Subcutaneous abdominal adipose tissue (tissue), 5 donors: ENCODE results near the gene RNF141.

Source experiments
- H3K27ac ChIP-seq: one replicate; pipeline ENCODE4 v1.7.0; 2013; ENCODE audit warnings: low read depth, mild to moderate bottlenecking, inconsistent platforms, low read length, moderate library complexity
- H3K27me3 ChIP-seq, 5 donors: one replicate each; pipeline ENCODE4 v1.7.0; 2013; ENCODE audit warnings: low read length in 5 of 5, inconsistent platforms in 1 of 5; ENCODE audit not compliant: control insufficient read depth in 5 of 5, insufficient read depth in 4 of 5
- H3K36me3 ChIP-seq, 5 donors: one replicate each; pipeline ENCODE4 v1.7.0; 2013; ENCODE audit warnings: low read length in 5 of 5; ENCODE audit not compliant: control insufficient read depth in 5 of 5, insufficient read depth in 5 of 5
- H3K4me1 ChIP-seq, 5 donors: one replicate each; pipeline ENCODE4 v1.7.0; 2013; ENCODE audit warnings: low read length in 5 of 5, mild to moderate bottlenecking in 3 of 5, moderate library complexity in 1 of 5; ENCODE audit not compliant: control insufficient read depth in 5 of 5, insufficient read depth in 5 of 5
- H3K4me3 ChIP-seq, 5 donors: one replicate each; pipeline ENCODE4 v1.7.0; 2013; ENCODE audit warnings: low read length in 5 of 5, low read depth in 1 of 5
- H3K9ac ChIP-seq, 5 donors: one replicate each; pipeline ENCODE4 v1.7.0; 2013; ENCODE audit warnings: low read length in 5 of 5, mild to moderate bottlenecking in 4 of 5, moderate library complexity in 3 of 5
- H3K9me3 ChIP-seq, 5 donors: one replicate each; pipeline ENCODE4 v1.7.0; 2013; ENCODE audit warnings: low read length in 5 of 5; ENCODE audit not compliant: control insufficient read depth in 5 of 5
- donor health status: healthy.
- donor health status: healthy.
- donor health status: healthy.
- donor health status: healthy.
- donor health status: healthy.

Gene RNF141

GRCh38 chr11:10494636-10495463, 46.1 kb downstream of the RNF141 start:
- Histone ChIP-seq H3K9me3 (no peaks in the 10 kb centered on the region), H3K9ac (no peak overlapping the region), H3K4me1 (peaks cover 4 to 17% (median 8%) of the 10 kb centered on the region in 5 donors), H3K27ac (no peak overlapping the region), H3K36me3 (peaks cover 0 to 66% (median 15%) of the 10 kb centered on the region in 5 donors), H3K4me3 (no peak overlapping the region), H3K27me3 (no peaks in the 10 kb centered on the region)

- Histone ChIP-seq H3K9ac (no peak overlapping the region), H3K9me3 (no peaks in the 10 kb centered on the region), H3K27ac (no peak overlapping the region), H3K36me3 (peaks cover 0 to 60% (median 15%) of the 10 kb centered on the region in 5 donors), H3K27me3 (no peaks in the 10 kb centered on the region), H3K4me1 (peaks cover 4 to 17% (median 8%) of the 10 kb centered on the region in 5 donors), H3K4me3 (no peak overlapping the region)
Measured at GRCh38 chr11:10493041-10493663, 47.8 kb downstream of the RNF141 start.

- Histone ChIP-seq H3K9me3 (no peaks in the 10 kb centered on the region), H3K27me3 (no peaks in the 10 kb centered on the region), H3K4me1 (peaks cover 4 to 17% (median 8%) of the 10 kb centered on the region in 5 donors), H3K36me3 (peaks cover 0 to 61% (median 15%) of the 10 kb centered on the region in 5 donors), H3K4me3 (no peak overlapping the region), H3K9ac (no peak overlapping the region), H3K27ac (no peak overlapping the region)
Measured at GRCh38 chr11:10492084-10492483, 48.9 kb downstream of the RNF141 start.

- H3K9ac ChIP-seq: no peak overlapping the region
- H3K9me3 ChIP-seq: no peaks in the 10 kb centered on the region
- H3K4me1 ChIP-seq: peaks cover 4 to 17% (median 8%) of the 10 kb centered on the region in 5 donors
- no peak overlapping the region for H3K4me3 ChIP-seq
- H3K36me3 ChIP-seq: peaks cover 0 to 61% (median 15%) of the 10 kb centered on the region in 5 donors
- H3K27me3 ChIP-seq: no peaks in the 10 kb centered on the region
- peak overlapping the region; percentile 67 for H3K27ac ChIP-seq
Measured at GRCh38 chr11:10490398-10491241, 50.4 kb downstream of the RNF141 start.

GRCh38 chr11:10490032-10490397, 51.0 kb downstream of the RNF141 start:
- Histone ChIP-seq H3K4me3 (no peak overlapping the region), H3K36me3 (peaks cover 0 to 60% (median 10%) of the 10 kb centered on the region in 5 donors), H3K27me3 (no peaks in the 10 kb centered on the region), H3K27ac (peak overlapping the region; percentile 17), H3K9ac (no peak overlapping the region), H3K4me1 (peaks cover 4 to 17% (median 8%) of the 10 kb centered on the region in 5 donors), H3K9me3 (no peaks in the 10 kb centered on the region)

GRCh38 chr11:10488934-10489691, 51.9 kb downstream of the RNF141 start:
- Histone ChIP-seq H3K9ac (no peak overlapping the region), H3K27ac (no peak overlapping the region), H3K4me3 (no peak overlapping the region), H3K36me3 (peaks cover 0 to 60% (median 8%) of the 10 kb centered on the region in 5 donors), H3K9me3 (no peaks in the 10 kb centered on the region), H3K27me3 (no peaks in the 10 kb centered on the region), H3K4me1 (peaks cover 4 to 17% (median 8%) of the 10 kb centered on the region in 5 donors)

- Histone ChIP-seq H3K27ac (no peak overlapping the region), H3K4me1 (peaks cover 4 to 17% (median 8%) of the 10 kb centered on the region in 5 donors), H3K36me3 (peaks cover 0 to 61% (median 5%) of the 10 kb centered on the region in 5 donors), H3K4me3 (no peak overlapping the region), H3K27me3 (no peaks in the 10 kb centered on the region), H3K9ac (no peak overlapping the region), H3K9me3 (no peaks in the 10 kb centered on the region)
Measured at GRCh38 chr11:10488121-10488933, 52.7 kb downstream of the RNF141 start.

- Histone ChIP-seq H3K4me3 (no peak overlapping the region), H3K9ac (no peak overlapping the region), H3K4me1 (peaks cover 4 to 17% (median 8%) of the 10 kb centered on the region in 5 donors), H3K27ac (no peak overlapping the region), H3K36me3 (peaks cover 0 to 56% (median 4%) of the 10 kb centered on the region in 5 donors), H3K27me3 (no peaks in the 10 kb centered on the region), H3K9me3 (no peaks in the 10 kb centered on the region)
Measured at GRCh38 chr11:10487002-10487647, 53.9 kb downstream of the RNF141 start.
